HL-60 (cell line): Measurements from ENCODE around the gene SHMT1.
"Not testable (repeated sequence)": the region's sequence is repeated elsewhere in the genome, so short reads cannot be mapped to it uniquely, and the experiment has no call there.

Experiments
- DNase-seq, 2 experiments: peaks; one replicate each; pipeline ENCODE4 v3.0.0-alpha.2; 2010 to 2020; ENCODE audit warnings: low read depth in 1 of 2, low spot score in 1 of 2
- H3K27ac ChIP-seq: fragments of 250-450 bp; sonication (Bioruptor Pico); replicated peaks from 2 replicates; pipeline ENCODE4 v1.5.1; 2020; ENCODE audit warnings: mild to moderate bottlenecking, moderate library complexity
- H3K27me3 ChIP-seq: fragments of 250-450 bp; sonication (Bioruptor Pico); 2 replicates; pipeline ENCODE4 v1.5.1; 2021; ENCODE audit warnings: mild to moderate bottlenecking, moderate library complexity; ENCODE audit not compliant: insufficient read depth, poor library complexity, severe bottlenecking
- H3K4me3 ChIP-seq: replicated peaks from 2 replicates; pipeline ENCODE4 v1.5.1; 2011; ENCODE audit warnings: mild to moderate bottlenecking, control low read depth, low read length; ENCODE audit not compliant: insufficient read depth
- CTCF ChIP-seq: IDR thresholded peaks from one replicate; pipeline ENCODE4 v1.5.1; 2011; ENCODE audit warnings: low read length, control low read depth, inconsistent platforms; ENCODE audit not compliant: insufficient read depth
- GABPA ChIP-seq: IDR thresholded peaks from 2 replicates; pipeline ENCODE4 v1.6.1; 2012; ENCODE audit warnings: low read depth
- POLR2AphosphoS5 ChIP-seq: IDR thresholded peaks from 2 replicates; pipeline ENCODE4 v1.6.1; 2012; ENCODE audit warnings: low read depth
- SPI1 ChIP-seq: IDR thresholded peaks from 2 replicates; pipeline ENCODE4 v1.6.1; 2012; ENCODE audit warnings: low read depth, mild to moderate bottlenecking, borderline replicate concordance
- TF ChIP-seq, protein P1 (sequence below): IDR thresholded peaks from 2 replicates; pipeline ENCODE4 v1.6.1; 2012; ENCODE audit warnings: low read depth; ENCODE audit not compliant: insufficient replicate concordance

SHMT1 gene

DNA sequence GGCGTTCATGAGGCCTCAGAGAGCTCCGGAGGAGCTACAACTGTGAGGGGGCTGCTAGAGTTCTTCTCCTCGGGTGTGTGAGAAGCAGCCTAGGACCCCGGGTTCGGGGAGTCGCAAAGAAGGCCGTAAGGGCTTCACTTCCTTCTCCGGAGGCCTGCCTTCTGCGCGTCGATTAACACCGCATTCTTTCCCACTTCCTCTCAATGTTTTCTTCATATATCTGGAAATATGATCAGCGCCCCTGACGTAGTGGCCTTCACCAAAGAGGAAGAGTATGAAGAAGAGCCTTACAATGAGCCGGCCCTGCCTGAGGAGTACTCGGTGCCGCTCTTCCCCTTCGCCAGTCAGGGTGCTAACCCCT, 47.8 kb downstream of the SHMT1 start:
- no peaks in the 10 kb centered on the region for H3K27me3 ChIP-seq
- peak; percentile 67 for TF ChIP-seq SPI1
- TF ChIP-seq, protein P1, sequence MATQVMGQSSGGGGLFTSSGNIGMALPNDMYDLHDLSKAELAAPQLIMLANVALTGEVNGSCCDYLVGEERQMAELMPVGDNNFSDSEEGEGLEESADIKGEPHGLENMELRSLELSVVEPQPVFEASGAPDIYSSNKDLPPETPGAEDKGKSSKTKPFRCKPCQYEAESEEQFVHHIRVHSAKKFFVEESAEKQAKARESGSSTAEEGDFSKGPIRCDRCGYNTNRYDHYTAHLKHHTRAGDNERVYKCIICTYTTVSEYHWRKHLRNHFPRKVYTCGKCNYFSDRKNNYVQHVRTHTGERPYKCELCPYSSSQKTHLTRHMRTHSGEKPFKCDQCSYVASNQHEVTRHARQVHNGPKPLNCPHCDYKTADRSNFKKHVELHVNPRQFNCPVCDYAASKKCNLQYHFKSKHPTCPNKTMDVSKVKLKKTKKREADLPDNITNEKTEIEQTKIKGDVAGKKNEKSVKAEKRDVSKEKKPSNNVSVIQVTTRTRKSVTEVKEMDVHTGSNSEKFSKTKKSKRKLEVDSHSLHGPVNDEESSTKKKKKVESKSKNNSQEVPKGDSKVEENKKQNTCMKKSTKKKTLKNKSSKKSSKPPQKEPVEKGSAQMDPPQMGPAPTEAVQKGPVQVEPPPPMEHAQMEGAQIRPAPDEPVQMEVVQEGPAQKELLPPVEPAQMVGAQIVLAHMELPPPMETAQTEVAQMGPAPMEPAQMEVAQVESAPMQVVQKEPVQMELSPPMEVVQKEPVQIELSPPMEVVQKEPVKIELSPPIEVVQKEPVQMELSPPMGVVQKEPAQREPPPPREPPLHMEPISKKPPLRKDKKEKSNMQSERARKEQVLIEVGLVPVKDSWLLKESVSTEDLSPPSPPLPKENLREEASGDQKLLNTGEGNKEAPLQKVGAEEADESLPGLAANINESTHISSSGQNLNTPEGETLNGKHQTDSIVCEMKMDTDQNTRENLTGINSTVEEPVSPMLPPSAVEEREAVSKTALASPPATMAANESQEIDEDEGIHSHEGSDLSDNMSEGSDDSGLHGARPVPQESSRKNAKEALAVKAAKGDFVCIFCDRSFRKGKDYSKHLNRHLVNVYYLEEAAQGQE = no peak
- peak in 1 of 2 experiments; percentile 48 for DNase-seq

GRCh38 chr17:18314731-18315561, 48.4 kb downstream of the SHMT1 start, which contains the start of the genes SMCR8 and TOP3A:
TSS of gene SMCR8 (plus strand) at chr17:18315293. CDS start at chr17:18315790, 497 bp downstream.
TSS of gene TOP3A (minus strand) at chr17:18314994. CDS start at chr17:18314778, 216 bp downstream.
- TF ChIP-seq SPI1 (no peak), GABPA (peak; percentile 76)
- TF ChIP-seq, protein P1 = peak; percentile 62
- peak; percentile 84 to 93 for DNase-seq
- Histone ChIP-seq H3K27me3 (no peaks in the 10 kb centered on the region), H3K27ac (peak within 1 kb of the TSS; percentile 96), H3K4me3 (peak within 1 kb of the TSS; percentile 63)

More for the DNA sequence above, 47.8 kb downstream of the SHMT1 start:
- Histone ChIP-seq H3K27ac (peak overlapping the region; percentile 96), H3K4me3 (peak overlapping the region; percentile 55)

DNA sequence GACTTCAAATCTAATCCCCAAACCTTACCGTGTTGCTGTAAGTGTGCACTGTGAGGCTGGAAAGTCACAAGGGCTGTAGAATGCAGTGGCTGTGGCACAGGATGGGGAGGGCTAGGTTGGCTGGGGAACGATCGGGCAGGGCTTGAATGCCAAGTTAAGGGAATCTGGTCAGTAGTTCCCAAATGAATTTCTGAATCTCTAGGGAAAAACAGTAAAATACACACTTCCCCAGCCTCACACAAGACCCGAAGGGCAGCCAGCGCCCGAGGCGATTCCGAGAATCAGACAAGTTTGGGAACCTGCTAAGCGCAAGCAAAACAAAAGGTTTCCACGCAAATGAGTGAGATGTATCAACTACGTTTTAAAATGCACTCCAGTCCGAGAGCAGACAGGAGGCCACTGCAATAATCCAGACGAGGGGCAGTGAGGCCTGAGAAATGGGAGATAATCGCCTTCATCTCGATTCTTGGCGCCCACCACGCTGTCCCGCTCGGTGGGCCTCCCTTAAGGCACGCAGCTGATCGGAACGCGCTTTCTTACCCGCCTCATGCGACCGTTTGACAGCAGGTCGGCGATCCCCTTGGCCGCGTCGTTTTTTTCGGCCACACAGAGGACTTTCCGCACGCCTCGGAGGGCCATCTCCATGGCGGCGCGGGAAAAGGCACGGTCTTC, 49.2 kb downstream of the SHMT1 start:
- peak overlapping the region; percentile 96 for H3K27ac ChIP-seq
- H3K4me3 ChIP-seq = peak overlapping the region; percentile 63
- no peak for DNase-seq
- no peak for TF ChIP-seq CTCF
- no peak for TF ChIP-seq SPI1
- TF ChIP-seq, protein P1 = no peak
- TF ChIP-seq GABPA = no peak
- no peak for TF ChIP-seq POLR2AphosphoS5
- H3K27me3 ChIP-seq = no peaks in the 10 kb centered on the region

DNA sequence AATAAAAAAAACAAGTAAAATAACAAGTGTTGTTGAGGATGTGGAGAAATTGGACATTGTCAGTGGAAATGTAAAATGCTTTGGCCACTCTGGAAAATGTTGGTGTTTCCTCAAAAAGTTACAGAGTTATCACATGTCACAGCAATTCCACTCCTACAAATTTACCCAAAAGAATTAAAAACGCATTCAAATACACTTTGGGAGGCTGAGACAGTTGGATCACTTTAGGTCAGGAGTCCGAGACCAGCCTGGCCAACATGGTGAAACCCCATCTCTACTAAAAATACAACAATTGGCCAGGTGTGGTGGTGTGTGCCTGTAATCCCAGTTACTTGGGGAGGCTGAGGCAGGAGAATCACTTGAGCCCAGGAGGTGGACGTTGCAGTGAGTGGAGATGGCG, 54.1 kb downstream of the SHMT1 start:
- DNase-seq = no peak
- Histone ChIP-seq H3K27me3 (no peaks in the 10 kb centered on the region), H3K27ac (no peak overlapping the region), H3K4me3 (no peak overlapping the region)
- TF ChIP-seq, protein P1 = no peak
- no peak for TF ChIP-seq GABPA

- not testable (repeated sequence) for H3K4me3 ChIP-seq, DNase-seq, H3K27ac ChIP-seq, H3K27me3 ChIP-seq
Observed at GRCh38 chr17:18303206-18303605, 60.1 kb downstream of the SHMT1 start.
